ENCODE data around the gene HOXD13.

DNA sequence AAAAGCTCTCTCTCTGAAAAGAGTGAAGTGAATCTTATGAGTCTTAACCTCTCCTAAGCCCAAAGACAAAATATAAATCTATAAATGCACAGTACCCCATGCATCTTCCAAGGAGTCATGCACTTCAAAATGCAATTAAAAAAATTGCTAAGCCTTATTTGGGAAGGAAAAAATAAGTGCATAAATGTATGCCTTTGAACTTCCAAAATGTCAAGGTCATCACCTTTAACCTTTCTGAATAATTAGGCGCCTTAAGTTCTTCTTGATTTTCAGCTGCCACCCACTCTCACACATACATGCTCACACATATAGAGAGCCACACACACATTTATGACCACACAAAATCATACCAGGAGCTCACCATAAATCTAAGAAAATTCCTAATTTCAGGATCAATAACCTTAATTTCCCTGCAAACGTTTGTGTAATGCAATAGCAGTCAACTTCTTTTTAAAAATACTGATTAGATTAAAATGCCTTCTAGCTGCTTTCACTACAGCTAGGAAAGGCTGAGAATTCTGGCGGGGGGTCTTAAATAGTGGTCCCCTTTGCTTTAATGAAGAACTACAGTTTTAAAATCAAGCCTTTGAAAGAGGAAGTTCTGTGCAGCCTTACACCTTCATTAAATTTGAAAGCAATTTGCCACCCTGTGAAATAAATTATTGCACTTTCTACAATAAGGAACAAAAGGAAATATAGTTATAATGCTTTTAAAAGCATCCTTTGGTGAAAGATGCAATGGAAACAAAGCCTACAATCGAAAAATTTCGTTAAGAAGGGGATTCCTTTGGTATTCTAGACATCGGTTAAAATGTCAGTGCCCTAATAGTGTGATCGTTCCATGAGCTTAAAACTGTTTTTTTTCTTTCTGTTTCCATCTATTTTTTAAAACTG, 18.1 kb downstream of the HOXD13 start:
- TF ChIP-seq CBX2 (IDR thresholded peaks at IDR 0.05; ENCODE audit: borderline replicate concordance, low read depth) (no peak), HOXA7 (CRISPR knock-in tag; IDR thresholded peaks at IDR 0.05) (no peak), TP53 (CRISPR knock-in tag; IDR thresholded peaks at IDR 0.05) (no peak), EP300 (IDR thresholded peaks at IDR 0.05) (no peak), POLR2AphosphoS2 (conservative IDR thresholded peaks at IDR 0.05; ENCODE audit: low read length) (no peak), RCOR1 (IDR thresholded peaks at IDR 0.05; ENCODE audit: low read depth, low read length) (no peak), SMC3 (IDR thresholded peaks at IDR 0.05) (no peak), POLR2A (IDR thresholded peaks at IDR 0.05; ENCODE audit: low read length) (no peak), KDM1A (IDR thresholded peaks at IDR 0.05; ENCODE audit: low read depth) (no peak), RNF2 (IDR thresholded peaks at IDR 0.05; ENCODE audit: borderline replicate concordance, low read depth) (no peak)
- TF ChIP-seq, protein P1, sequence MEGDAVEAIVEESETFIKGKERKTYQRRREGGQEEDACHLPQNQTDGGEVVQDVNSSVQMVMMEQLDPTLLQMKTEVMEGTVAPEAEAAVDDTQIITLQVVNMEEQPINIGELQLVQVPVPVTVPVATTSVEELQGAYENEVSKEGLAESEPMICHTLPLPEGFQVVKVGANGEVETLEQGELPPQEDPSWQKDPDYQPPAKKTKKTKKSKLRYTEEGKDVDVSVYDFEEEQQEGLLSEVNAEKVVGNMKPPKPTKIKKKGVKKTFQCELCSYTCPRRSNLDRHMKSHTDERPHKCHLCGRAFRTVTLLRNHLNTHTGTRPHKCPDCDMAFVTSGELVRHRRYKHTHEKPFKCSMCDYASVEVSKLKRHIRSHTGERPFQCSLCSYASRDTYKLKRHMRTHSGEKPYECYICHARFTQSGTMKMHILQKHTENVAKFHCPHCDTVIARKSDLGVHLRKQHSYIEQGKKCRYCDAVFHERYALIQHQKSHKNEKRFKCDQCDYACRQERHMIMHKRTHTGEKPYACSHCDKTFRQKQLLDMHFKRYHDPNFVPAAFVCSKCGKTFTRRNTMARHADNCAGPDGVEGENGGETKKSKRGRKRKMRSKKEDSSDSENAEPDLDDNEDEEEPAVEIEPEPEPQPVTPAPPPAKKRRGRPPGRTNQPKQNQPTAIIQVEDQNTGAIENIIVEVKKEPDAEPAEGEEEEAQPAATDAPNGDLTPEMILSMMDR (IDR thresholded peaks at IDR 0.05): no peak
- TF ChIP-seq, protein P2, sequence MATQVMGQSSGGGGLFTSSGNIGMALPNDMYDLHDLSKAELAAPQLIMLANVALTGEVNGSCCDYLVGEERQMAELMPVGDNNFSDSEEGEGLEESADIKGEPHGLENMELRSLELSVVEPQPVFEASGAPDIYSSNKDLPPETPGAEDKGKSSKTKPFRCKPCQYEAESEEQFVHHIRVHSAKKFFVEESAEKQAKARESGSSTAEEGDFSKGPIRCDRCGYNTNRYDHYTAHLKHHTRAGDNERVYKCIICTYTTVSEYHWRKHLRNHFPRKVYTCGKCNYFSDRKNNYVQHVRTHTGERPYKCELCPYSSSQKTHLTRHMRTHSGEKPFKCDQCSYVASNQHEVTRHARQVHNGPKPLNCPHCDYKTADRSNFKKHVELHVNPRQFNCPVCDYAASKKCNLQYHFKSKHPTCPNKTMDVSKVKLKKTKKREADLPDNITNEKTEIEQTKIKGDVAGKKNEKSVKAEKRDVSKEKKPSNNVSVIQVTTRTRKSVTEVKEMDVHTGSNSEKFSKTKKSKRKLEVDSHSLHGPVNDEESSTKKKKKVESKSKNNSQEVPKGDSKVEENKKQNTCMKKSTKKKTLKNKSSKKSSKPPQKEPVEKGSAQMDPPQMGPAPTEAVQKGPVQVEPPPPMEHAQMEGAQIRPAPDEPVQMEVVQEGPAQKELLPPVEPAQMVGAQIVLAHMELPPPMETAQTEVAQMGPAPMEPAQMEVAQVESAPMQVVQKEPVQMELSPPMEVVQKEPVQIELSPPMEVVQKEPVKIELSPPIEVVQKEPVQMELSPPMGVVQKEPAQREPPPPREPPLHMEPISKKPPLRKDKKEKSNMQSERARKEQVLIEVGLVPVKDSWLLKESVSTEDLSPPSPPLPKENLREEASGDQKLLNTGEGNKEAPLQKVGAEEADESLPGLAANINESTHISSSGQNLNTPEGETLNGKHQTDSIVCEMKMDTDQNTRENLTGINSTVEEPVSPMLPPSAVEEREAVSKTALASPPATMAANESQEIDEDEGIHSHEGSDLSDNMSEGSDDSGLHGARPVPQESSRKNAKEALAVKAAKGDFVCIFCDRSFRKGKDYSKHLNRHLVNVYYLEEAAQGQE (IDR thresholded peaks at IDR 0.05): no peak

Measured in A549 (cell line).